HG03521 (cell line): Measurements from ENCODE around the gene FADS6.
A peak's percentile ranks its signal among the peaks of the same experiment; 100 is the strongest.

Source experiments
- ATAC-seq: cut with Tn5 transposase; IDR thresholded peaks from one replicate; pipeline ENCODE4 v1.9.1; 2021; ENCODE audit warnings: mild to moderate bottlenecking, moderate library complexity; ENCODE audit not compliant: unreplicated experiment

FADS6 gene

DNA sequence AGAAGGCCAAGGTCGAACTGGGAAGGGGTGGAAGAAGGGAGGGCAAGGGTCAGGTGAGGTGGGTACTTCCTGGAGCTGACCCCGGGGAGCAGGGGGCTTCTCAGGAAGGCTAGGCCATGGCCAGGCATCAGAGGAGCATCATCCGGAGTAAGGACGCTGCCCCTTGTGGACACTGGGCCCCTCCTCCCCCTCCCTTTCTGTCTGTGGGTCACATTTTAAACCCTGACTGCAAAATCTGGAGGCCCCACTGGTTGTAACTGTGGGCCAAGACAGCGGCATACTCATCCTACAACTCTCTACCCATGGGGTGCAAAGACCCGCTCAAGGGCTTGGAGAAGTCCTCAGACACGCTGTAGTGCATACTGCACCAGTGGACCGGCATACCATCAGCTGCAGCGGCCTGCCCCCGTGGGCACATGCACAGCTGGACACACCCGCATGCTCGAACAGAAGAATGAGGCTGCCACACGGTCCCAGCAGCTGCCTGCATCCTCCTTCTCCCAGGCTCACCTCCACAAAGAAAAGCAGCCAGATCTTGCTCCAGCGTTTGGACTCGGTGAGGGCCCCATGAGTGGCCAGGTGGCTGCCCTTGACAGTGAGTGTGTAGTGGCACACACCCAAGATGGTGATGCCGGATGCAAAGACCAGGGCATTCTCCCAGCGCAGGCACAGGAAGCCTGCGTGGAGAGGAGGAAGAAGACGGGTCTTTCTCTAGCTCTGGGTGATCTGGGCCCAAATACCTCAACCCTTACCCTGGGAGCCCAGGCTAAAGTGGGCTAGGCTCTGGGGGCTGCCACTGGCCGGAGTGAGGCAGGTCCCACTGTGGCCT, 1.2 kb downstream of the FADS6 start:
- no peak for ATAC-seq

DNA sequence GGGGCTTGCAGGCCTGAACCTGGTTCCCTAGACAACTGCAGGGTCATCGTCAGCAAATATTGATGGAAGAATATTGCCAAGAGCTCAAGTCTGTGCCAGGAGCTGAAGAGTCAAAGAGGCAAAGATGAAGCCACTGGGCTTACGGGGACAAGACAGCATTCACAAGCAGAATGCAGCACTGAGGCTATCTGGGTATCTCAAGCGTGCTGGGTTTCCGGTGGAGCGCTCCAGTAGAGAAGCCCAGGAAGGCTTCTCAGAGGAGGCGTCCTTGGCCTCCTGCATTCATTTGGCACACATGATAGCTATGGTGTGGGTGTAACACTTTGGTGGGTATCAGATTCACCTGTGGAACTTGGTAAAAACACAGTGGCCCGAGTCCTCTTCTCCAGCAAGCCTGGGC, 2.9 kb downstream of the FADS6 start:
- ATAC-seq = no peak

DNA sequence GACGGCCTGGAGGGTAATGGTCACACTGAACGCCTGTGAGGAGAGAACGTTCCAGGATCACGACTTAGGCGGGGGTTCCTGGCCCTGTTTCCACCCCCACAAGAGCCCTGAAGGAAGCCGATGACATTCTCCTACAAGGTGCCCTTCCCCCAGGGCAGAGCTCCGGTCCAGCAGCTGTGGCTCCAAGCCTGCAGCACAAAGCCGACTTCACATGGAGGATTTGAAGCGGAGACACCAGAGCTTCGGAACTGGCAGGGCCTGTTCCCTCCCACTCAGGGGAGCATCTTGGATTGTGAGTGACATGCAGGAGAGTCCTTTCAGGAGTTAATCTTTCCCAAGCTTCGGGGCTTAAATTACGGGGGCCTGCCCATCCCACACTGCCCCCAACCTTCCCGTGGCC, 5.0 kb downstream of the FADS6 start:
- no peak for ATAC-seq

GRCh38 chr17:74883241-74883745, 10.1 kb downstream of the FADS6 start:
- ATAC-seq = no peak

GRCh38 chr17:74882517-74883240, 10.8 kb downstream of the FADS6 start:
- ATAC-seq = no peak

DNA sequence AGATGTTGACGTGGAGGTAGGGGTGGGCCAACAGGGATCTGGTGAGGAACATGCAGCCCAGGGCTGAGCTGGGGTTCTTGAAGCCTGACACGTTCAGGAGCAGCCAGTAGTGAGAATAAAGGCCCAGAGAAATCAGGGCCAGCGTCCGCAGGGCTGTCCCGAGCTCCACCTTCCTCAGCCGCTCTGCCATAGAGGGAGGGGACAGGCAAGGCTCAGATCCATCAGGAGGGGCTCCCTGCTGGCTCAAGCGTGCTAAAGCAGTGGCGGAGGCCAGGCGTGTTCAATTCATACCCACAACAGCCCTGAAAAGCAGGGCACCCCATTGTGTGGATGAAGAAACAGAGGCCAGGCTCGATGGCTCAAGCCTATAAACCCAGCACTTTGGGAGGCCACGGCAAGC, 12.4 kb downstream of the FADS6 start:
- ATAC-seq = no peak

DNA sequence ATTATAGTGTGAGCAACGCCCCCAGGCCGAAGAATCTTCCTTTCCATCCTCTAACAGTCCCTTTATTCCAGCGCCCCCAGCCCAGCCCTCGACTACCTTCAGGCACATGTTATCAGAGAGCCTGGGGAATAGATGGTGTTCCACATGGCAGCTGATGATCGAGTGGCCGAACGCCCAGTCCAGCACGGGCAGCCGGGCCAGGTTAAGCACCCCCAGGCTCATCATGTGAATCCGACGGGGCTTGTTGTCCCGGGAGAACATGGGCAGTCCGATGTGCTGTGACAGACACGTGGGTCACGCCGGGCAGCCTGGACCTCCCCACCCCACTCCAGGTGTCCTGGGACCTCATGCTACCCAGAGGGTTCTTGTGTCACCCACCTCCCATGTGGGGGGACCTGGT, 14.1 kb downstream of the FADS6 start:
- no peak for ATAC-seq

- ATAC-seq = no peak
Measured at GRCh38 chr17:74878658-74879057, 14.8 kb downstream of the FADS6 start.

DNA sequence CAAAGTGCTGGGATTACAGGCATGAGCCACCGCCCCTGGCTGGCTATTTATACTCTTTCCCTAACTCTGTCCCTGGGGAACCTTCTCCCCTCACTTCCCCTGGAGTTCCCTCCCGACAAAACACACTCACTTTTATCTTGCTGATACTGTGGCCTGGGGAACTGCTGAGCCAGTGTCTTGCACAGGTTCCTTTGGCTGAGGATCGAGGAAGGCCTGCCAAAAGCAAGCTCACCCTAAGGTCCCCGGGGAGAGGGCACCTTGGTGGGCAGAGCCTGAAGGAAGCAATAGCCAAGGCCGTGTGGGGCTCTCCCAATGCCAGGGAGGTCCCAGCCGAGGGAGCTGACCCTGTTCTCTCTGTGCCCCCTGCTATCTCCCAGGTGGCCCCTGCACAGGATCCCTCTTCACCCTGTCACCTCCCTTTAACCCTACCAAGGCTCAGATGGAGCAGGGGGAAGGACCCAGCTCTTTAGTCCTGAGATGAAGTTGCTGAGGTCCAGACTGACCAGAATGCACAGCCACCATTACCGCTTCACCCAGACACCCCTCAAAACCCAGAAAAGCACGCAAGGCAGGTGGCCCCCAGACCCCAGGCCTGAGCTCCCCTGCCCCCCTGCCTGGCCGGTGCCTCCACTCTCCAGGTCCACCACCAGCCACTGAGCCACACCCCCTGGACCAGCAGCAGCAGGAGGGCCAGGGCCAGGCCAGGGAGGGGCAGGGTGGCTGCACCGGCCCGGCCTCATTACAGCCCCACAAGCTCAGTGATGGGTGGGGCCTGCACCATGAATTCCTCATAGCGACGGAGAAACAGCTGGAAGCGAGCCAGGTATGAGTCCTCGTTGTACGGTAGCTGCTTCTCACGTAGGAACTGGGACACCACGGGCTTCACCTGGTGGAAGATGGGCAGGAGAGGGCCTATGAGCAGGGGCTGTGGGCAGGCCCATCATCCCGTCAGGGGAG, 15.6 kb downstream of the FADS6 start:
- ATAC-seq = no peak

- ATAC-seq = no peak
Measured at GRCh38 chr17:74875977-74876593, 17.3 kb downstream of the FADS6 start.

DNA sequence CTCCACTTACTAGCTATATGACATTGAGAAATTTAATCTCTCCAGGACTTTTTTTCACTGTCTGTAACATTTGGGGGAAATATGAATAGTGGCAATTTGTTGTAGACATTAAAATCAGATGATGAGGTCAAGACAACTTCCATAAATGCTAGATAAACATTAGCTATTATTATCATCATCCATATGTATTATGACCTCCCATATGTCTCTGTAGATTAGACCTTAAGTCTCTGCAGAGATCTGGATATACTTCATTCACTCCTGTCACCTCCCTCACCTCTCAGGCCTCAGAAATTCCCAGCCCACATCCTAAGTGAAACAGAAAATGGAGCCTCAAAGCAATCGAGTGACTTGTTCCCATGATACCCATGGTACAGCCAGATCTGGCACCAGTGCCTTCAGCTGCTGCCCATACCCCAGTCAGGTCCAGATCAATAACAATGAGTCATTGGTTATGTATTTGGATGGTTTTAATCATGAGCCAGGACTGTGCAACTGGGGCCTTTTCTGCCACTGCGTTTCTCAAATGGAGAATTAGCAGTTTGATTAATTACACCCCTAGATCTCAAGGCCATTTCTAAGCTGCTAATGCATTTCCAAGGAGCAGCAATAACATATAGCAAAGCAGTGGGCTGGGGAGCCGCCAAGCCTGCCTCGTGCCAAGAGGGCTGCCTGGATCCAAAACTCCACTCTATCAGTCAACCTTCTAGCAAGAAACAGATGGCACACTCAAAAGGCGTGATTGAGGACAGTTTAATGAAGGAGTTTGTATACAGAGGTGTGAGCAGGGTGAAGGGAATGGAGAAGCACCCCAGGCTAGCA, 18.1 kb downstream of the FADS6 start:
- ATAC-seq = no peak

DNA sequence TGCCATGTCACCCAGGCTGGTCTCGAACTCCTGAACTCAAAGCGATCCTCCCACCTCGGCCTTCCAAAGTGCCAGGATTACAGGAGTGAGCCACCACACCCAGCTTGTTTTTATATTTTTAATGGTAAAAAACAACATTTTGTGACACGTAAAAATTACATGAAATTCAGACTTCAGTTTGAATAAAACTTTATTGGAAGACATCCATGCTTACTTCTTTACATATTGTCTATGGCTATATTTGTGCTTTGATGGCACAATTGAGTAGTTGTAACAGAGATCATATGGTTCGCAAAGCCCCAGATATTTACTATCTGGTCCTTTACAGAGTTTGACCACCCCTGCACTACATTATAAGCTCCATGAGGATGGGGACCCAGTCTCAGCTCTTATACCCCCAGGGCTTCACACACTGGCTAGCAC, 18.8 kb downstream of the FADS6 start:
- ATAC-seq = no peak

GRCh38 chr17:74873874-74874614, 19.4 kb downstream of the FADS6 start:
- ATAC-seq = no peak

GRCh38 chr17:74873037-74873873, 20.2 kb downstream of the FADS6 start:
- peak; percentile 87 for ATAC-seq

DNA sequence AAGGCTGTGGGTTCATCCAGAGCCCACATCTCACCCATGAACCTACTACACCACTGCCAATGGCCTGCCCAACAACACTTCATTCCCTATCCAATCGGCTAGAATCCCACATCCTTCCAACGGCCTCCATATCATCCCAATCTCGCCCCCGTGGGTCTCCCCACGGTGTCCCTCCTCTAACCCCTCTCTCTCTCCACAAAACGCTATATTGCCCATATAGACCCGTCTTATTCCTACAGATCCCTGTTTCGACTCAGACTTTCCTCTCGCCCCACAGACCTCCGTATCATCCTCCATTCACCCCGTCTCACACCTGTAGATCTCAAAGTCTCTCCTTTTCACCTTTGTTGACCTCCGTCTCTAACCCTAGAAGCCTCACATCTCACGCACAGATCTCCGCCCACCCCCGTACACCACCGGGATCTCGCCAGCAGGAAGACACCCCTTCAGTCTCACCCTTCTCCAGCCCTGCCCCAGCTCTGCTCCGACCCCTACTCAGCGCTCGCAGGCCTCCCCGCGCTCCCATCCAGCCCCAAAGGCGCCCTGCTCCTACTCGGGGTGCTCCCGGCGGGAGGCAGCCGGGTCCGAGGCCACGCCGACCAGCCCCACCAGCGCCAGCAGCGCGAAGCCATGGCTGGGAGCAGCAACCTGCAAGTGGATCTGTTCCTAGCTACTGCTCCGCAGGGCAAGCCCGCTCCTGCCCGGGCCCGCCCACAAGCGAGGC, 21.0 kb downstream of the FADS6 start, which contains the start of gene FDXR:
TSS of gene FDXR (minus strand) at position 682 of the 724 bp plus-strand sequence. CDS start at position 632, 50 bp downstream.
- no peak for ATAC-seq

DNA sequence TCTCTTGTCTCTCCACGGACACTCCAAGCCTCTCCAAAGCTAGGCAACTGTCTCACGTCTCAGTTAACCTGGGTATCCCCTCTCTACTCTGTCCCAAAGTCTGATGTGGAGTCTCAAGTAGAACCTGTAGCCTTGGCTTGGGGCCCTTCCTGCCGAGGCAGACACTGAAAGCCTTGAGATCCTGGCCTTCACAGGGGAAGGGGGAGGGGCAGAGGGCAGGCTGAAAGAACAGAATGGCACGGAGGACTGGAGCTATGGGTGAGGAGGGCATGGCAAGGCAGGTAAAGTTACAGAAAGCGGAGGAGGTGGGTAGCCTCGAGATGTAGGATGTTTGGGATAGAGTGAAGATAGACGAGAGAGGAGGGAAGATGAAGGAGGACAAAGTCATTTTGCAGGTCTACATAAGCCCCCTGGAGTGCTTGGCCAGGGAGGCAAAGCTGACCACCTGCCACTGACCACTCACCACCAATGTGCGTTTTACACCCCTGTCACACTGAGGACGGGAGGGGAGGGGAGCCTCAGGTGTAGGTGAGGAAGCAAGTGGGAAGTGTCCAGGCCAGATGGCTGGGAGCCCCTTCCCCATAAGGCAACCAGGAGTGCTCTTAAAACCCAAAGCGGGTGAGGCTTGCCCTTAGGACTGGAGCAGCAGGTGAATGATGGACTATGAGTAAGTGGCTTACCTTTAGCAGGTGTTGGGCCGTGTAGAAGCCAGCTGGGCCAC, 21.9 kb downstream of the FADS6 start:
- ATAC-seq = no peak

- no peak for ATAC-seq
Measured at GRCh38 chr17:74870512-74870911, 22.9 kb downstream of the FADS6 start.
